Mucosa of descending colon (tissue), 3 donors: ENCODE measurements around the gene GSN. TPM values are rescaled to one million over a fixed set of nuclear protein-coding genes. Genes with fewer than 3 reads are reported as not detected.
A peak's percentile ranks its signal among the peaks of the same experiment; 100 is the strongest.

Experiments
- ATAC-seq: fragments of 200-7000 bp; cut with Tn5 transposase; one replicate; pipeline ENCODE4 v1.9.1; 2020; ENCODE audit warnings: mild to moderate bottlenecking, moderate library complexity
- DNase-seq, 3 donors: peaks; one replicate each; pipeline ENCODE4 v3.0.0-alpha.2; 2020
- H3K36me3 ChIP-seq: fragments of 200-600 bp; one replicate; pipeline ENCODE4 v1.8.0; 2021; ENCODE audit warnings: low read depth, mild to moderate bottlenecking
- H3K4me1 ChIP-seq: fragments of 200-600 bp; one replicate; pipeline ENCODE4 v1.8.0; 2021; ENCODE audit warnings: low read depth, mild to moderate bottlenecking
- H3K4me3 ChIP-seq: fragments of 200-600 bp; one replicate; pipeline ENCODE4 v1.8.0; 2021; ENCODE audit warnings: mild to moderate bottlenecking
- H3K9me3 ChIP-seq: fragments of 200-600 bp; one replicate; pipeline ENCODE4 v1.8.0; 2021; ENCODE audit warnings: mild to moderate bottlenecking
- intact Hi-C, 2 donors: fragments of 100-400 bp; cut with DNase I in 1 of 2; cut with micrococcal nuclease in 1 of 2; formaldehyde crosslinking; loops; one replicate each; pipeline versions ENCODE4 v1.11.0 to v1.11.1; 2022; cut with DNase I, micrococcal nuclease
- total RNA-seq, 3 donors: library from RNA; stranded (reverse); fragmentation: NEBNext Ultra II Directional in 2 of 3; extraction: Animal tissue kit (Norgen Biotek cat#: 25700) in 2 of 3; gene quantifications; one replicate each; pipeline versions ENCODE4 v1.2.1 to v1.2.4, GENCODE V29; 2021 to 2023
- TF ChIP-seq, protein P1 (sequence below): fragments of 200-600 bp; IDR thresholded peaks from one replicate; pipeline ENCODE4 v1.8.0; 2022; ENCODE audit warnings: antibody characterized with exemption, mild to moderate bottlenecking
- donor health status: DM: no; HTN: no; CAD: no; lungs with moderate emphysema.
- donor health status: DM: no; HTN: no; CAD: no.
- donor health status: DM: no; HTN: yes; CAD: no.

Gene GSN
- total RNA-seq, 3 donors from 2014 or later = 443 to 952 (median 937) TPM

DNA sequence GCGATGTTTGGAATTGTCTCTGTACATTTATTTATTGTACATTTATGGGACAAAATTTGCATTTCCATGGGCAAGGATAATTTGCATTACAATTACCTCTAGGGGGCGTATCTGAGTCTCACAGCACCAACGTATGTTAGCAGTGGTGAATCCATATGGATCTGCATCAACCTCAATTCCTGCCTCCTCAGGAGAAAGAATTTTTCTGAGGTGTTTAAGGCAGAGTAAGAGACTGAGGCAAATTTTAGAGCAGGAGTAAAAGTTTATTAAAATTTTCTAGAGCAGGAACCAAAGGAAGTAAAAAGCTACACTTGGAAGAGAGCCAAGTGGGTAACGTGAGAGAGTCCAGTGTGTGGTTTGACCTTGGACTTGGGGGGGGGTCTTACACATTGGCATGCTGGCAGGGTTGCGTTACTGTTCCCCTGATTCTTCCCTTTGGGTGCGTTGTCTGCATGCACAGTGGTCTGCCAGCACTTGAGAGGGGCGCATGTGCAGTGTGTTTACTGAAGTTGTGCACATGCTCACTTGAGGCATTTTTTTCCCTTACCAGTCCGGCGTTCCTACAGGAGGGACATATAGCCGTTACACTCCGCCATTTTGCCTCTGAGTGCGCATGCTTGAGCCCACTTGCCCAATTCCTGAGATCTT lies 45.3 kb upstream of the GSN start:
- Histone ChIP-seq H3K36me3 (no peaks in the 10 kb centered on the region), H3K9me3 (no peaks in the 10 kb centered on the region), H3K4me3 (no peak overlapping the region), H3K4me1 (no peaks in the 10 kb centered on the region)
- DNase-seq = no peak
- intact Hi-C loops = no loop called here
- ATAC-seq = peak; percentile 62
- TF ChIP-seq, protein P1, sequence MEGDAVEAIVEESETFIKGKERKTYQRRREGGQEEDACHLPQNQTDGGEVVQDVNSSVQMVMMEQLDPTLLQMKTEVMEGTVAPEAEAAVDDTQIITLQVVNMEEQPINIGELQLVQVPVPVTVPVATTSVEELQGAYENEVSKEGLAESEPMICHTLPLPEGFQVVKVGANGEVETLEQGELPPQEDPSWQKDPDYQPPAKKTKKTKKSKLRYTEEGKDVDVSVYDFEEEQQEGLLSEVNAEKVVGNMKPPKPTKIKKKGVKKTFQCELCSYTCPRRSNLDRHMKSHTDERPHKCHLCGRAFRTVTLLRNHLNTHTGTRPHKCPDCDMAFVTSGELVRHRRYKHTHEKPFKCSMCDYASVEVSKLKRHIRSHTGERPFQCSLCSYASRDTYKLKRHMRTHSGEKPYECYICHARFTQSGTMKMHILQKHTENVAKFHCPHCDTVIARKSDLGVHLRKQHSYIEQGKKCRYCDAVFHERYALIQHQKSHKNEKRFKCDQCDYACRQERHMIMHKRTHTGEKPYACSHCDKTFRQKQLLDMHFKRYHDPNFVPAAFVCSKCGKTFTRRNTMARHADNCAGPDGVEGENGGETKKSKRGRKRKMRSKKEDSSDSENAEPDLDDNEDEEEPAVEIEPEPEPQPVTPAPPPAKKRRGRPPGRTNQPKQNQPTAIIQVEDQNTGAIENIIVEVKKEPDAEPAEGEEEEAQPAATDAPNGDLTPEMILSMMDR = no peak

DNA sequence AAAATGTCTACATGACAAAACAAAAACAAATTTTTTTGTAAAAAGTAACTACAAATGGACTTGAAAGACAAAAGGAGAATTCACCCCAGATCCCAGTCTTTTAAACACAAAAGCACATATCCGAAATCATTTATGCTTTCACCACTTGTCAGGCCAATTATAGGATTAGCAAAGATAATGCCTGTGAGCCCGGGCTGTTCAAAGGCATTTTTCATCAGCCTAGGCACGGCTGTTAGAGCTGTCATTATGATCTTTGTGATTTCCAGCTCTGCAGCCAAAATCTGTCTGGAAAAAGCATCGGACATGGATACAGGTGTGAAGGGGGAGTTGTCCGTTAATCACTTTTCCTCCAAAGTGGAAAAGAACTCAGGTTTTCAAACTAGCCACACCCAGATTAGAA lies 42.7 kb upstream of the GSN start:
- intact Hi-C loops = no loop called here
- TF ChIP-seq, protein P1 = no peak
- Histone ChIP-seq H3K4me3 (no peak overlapping the region), H3K36me3 (no peaks in the 10 kb centered on the region), H3K4me1 (no peaks in the 10 kb centered on the region), H3K9me3 (no peaks in the 10 kb centered on the region)
- ATAC-seq (no peak), DNase-seq (no peak)

DNA sequence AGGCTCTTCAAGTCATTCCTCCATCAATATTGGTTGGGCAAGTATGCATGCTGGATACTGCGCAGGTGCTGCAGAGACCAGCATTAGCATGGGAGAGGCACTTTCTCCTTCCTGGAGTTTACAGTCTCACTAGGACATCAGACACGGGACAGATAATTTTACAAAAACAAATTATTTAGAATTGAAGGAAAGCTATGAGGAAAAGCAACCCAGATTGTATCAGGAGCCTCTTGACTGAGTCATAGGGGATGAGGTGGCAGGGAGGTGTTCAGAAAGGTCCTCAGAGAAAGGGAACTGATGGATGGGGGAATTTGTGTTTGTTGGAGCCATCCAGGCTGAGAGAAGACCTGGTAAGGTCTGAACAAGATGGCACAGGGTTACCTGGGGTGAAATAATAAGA lies 41.8 kb upstream of the GSN start:
- Histone ChIP-seq H3K9me3 (no peaks in the 10 kb centered on the region), H3K4me3 (no peak overlapping the region), H3K4me1 (no peaks in the 10 kb centered on the region), H3K36me3 (no peaks in the 10 kb centered on the region)
- TF ChIP-seq, protein P1 = no peak
- intact Hi-C loops = no loop called here
- DNase-seq (no peak), ATAC-seq (no peak)

DNA sequence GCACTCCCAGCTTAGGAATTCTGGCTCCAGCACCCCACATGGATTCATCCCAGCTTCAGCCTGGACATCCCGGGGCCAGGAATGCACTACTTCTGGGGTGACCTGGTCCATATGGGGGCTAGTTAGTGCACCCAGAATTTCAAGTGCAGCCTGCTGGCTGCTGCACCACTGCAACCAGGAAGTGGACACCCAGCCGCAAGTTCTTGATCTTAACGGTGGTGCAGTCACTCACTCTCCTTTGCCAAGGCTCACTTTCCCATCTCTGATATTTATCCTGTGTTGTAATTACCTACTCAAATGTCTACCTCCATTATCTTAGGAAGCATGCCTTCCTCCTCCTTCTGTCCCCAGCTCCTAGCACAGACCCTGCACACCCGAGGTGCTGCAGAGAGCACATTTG lies 40.1 kb upstream of the GSN start:
- DNase-seq (no peak), ATAC-seq (no peak)
- TF ChIP-seq, protein P1 = no peak
- Histone ChIP-seq H3K4me1 (no peaks in the 10 kb centered on the region), H3K9me3 (no peaks in the 10 kb centered on the region), H3K36me3 (no peaks in the 10 kb centered on the region), H3K4me3 (no peak overlapping the region)
- intact Hi-C loops = no loop called here

DNA sequence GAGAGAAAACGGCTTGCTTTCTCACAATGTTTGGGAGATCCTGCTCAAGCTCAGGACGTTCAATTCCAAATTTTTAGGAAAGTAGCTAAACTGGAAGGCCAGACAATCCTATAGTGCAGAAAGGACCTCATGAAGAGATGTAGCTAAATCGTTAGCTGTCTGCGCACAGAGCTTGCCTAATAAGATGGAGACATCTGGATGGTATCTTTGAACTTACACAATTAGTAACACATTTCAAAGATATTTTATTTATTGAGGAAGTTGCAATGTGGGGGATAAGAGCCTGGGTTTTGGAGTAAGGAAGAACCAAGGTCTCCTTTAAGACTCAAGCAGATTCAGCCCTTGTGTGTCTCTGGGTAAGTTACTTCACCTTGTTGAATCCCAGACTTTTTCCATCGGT lies 37.7 kb upstream of the GSN start:
- no peak overlapping the region for H3K4me3 ChIP-seq
- TF ChIP-seq, protein P1 = no peak
- ATAC-seq (no peak), DNase-seq (no peak)
- H3K4me1 ChIP-seq = no peaks in the 10 kb centered on the region
- H3K36me3 ChIP-seq = no peaks in the 10 kb centered on the region
- intact Hi-C loops = no loop called here
- H3K9me3 ChIP-seq = no peaks in the 10 kb centered on the region

DNA sequence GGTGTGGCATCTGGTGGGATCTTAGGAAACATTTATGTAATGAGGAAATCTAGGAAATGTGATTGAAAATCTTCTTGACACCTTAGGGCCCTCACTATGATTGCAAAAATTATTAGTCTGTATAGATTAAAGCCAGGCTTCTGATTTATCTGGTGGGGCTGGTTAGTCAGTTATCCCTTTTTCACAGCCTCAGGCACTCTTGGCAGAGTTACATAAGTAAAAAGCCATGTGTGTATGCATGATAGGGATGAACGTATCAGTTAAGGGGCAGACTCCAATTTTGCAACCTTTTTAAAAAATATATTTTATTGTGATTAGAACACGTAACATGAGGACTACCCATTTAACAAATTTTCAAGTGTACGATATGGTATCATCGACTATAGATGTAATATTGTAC lies 35.7 kb upstream of the GSN start:
- intact Hi-C loops = no loop called here
- DNase-seq (no peak), ATAC-seq (no peak)
- no peaks in the 10 kb centered on the region for H3K36me3 ChIP-seq
- no peaks in the 10 kb centered on the region for H3K9me3 ChIP-seq
- TF ChIP-seq, protein P1 = no peak
- no peak overlapping the region for H3K4me3 ChIP-seq
- no peaks in the 10 kb centered on the region for H3K4me1 ChIP-seq
